Measurements from ENCODE around the gene FOXL2. TPM values are rescaled to one million over a fixed set of nuclear protein-coding genes. Genes with fewer than 3 reads are reported as not detected.
"Not testable (repeated sequence)": the region's sequence is repeated elsewhere in the genome, so short reads cannot be mapped to it uniquely, and the experiment has no call there.

FOXL2 gene
- total and polyA plus RNA-seq, 3 experiments from 2014 or later = not detected

GRCh38 chr3:138933981-138934691, 12.8 kb downstream of the FOXL2 start:
- Histone ChIP-seq H3K27ac (ENCODE audit: low read depth, low read length) (no peak overlapping the region), H3K27me3 (ENCODE audit: insufficient read depth, low read length, poor library complexity, severe bottlenecking) (peaks cover 39% of the 10 kb centered on the region), H3K4me3 (ENCODE audit: low read length) (no peak overlapping the region), H3K36me3 (ENCODE audit: insufficient read depth, low read length) (no peaks in the 10 kb centered on the region), H3K9me3 (ENCODE audit: low read length) (no peaks in the 10 kb centered on the region), H3K4me1 (ENCODE audit: insufficient read depth, low read length) (peaks cover 36% of the 10 kb centered on the region)
- Mint-ChIP-seq H3K9me3 (no peaks in the 10 kb centered on the region), H3K27ac (no peak overlapping the region), H3K27me3 (peaks cover 58 to 80% of the 10 kb centered on the region in 2 donors), H3K4me1 (peaks cover 30 to 37% (median 36%) of the 10 kb centered on the region in 3 donors), H3K36me3 (no peaks in the 10 kb centered on the region), H3K4me3 (no peak overlapping the region)
- no peak for DNase-seq
- ChIA-PET CTCF (interaction anchor here (0.9 to 7.0 kb wide), 7 partner anchors 10 to 396 kb away, joined by 3 to 89 read pairs (median 4); partner anchors contain the start of gene CEP70), POLR2A (no interaction called here)

- peaks cover 33% of the 10 kb centered on the region for H3K27me3 ChIP-seq (ENCODE audit: insufficient read depth, low read length, poor library complexity, severe bottlenecking)
- no peaks in the 10 kb centered on the region for H3K36me3 ChIP-seq (ENCODE audit: insufficient read depth, low read length)
- H3K4me1 ChIP-seq (ENCODE audit: insufficient read depth, low read length) = peaks cover 27% of the 10 kb centered on the region
- Mint-ChIP-seq H3K27ac (no peak overlapping the region), H3K4me1 (peaks cover 21 to 27% (median 26%) of the 10 kb centered on the region in 3 donors), H3K4me3 (no peak overlapping the region), H3K27me3 (peaks cover 48 to 73% of the 10 kb centered on the region in 2 donors), H3K36me3 (no peaks in the 10 kb centered on the region), H3K9me3 (no peaks in the 10 kb centered on the region)
- H3K4me3 ChIP-seq (ENCODE audit: low read length) = no peak overlapping the region
- ChIA-PET POLR2A (no interaction called here), CTCF (interaction anchor here (0.8 to 7.0 kb wide), 4 partner anchors 9 to 397 kb away, joined by 3 to 89 read pairs (median 33); no protein-coding TSS in a partner anchor)
- DNase-seq = no peak
- H3K9me3 ChIP-seq (ENCODE audit: low read length) = no peaks in the 10 kb centered on the region
- H3K27ac ChIP-seq (ENCODE audit: low read depth, low read length) = no peak overlapping the region
These were observed 13.8 kb downstream of the FOXL2 start for GRCh38 chr3:138933068-138933668.

GRCh38 chr3:138928727-138929372, 18.1 kb downstream of the FOXL2 start:
- no peak overlapping the region for H3K27ac ChIP-seq (ENCODE audit: low read depth, low read length)
- no peaks in the 10 kb centered on the region for H3K9me3 ChIP-seq (ENCODE audit: low read length)
- H3K27me3 Mint-ChIP-seq = peaks cover 13 to 41% of the 10 kb centered on the region in 2 donors
- no peak overlapping the region for H3K4me3 ChIP-seq (ENCODE audit: low read length)
- H3K27ac Mint-ChIP-seq = no peak overlapping the region
- no peaks in the 10 kb centered on the region for H3K4me1 Mint-ChIP-seq
- H3K9me3 Mint-ChIP-seq = no peaks in the 10 kb centered on the region
- no peak for DNase-seq
- no peaks in the 10 kb centered on the region for H3K36me3 ChIP-seq (ENCODE audit: insufficient read depth, low read length)
- H3K36me3 Mint-ChIP-seq = no peaks in the 10 kb centered on the region
- no peaks in the 10 kb centered on the region for H3K4me1 ChIP-seq (ENCODE audit: insufficient read depth, low read length)
- H3K27me3 ChIP-seq (ENCODE audit: insufficient read depth, low read length, poor library complexity, severe bottlenecking) = no peaks in the 10 kb centered on the region
- ChIA-PET CTCF (interaction anchor here (1.0 to 1.6 kb wide), 2 partner anchors 13 to 18 kb away, joined by 3 to 10 read pairs; no protein-coding TSS in a partner anchor), POLR2A (no interaction called here)
- no peak overlapping the region for H3K4me3 Mint-ChIP-seq

GRCh38 chr3:138923531-138923994, 23.4 kb downstream of the FOXL2 start:
- peaks cover 0 to 1% (median 0%) of the 10 kb centered on the region in 3 donors for H3K4me1 Mint-ChIP-seq
- Histone ChIP-seq H3K4me3 (ENCODE audit: low read length) (no peak overlapping the region), H3K36me3 (ENCODE audit: insufficient read depth, low read length) (no peaks in the 10 kb centered on the region), H3K27ac (ENCODE audit: low read depth, low read length) (no peak overlapping the region), H3K9me3 (ENCODE audit: low read length) (no peaks in the 10 kb centered on the region), H3K27me3 (ENCODE audit: insufficient read depth, low read length, poor library complexity, severe bottlenecking) (no peaks in the 10 kb centered on the region), H3K4me1 (ENCODE audit: insufficient read depth, low read length) (no peaks in the 10 kb centered on the region)
- peak; percentile 68 to 85 (median 76) for DNase-seq
- no peak overlapping the region for H3K27ac Mint-ChIP-seq
- ChIA-PET POLR2A (interaction anchor here (1.1 to 1.2 kb wide), 2 partner anchors 8 to 329 kb away, joined by 3 to 4 read pairs; partner anchors contain the start of gene CEP70), CTCF (interaction anchor here (0.7 to 14.6 kb wide), 24 partner anchors 8 to 515 kb away, joined by 3 to 285 read pairs (median 6); partner anchors contain the start of genes CEP70, FAIM and PIK3CB)
- no peaks in the 10 kb centered on the region for H3K36me3 Mint-ChIP-seq
- H3K9me3 Mint-ChIP-seq = no peaks in the 10 kb centered on the region
- H3K27me3 Mint-ChIP-seq = peaks cover 7 to 24% of the 10 kb centered on the region in 2 donors
- H3K4me3 Mint-ChIP-seq = no peak overlapping the region

- H3K27me3 ChIP-seq (ENCODE audit: insufficient read depth, low read length, poor library complexity, severe bottlenecking); DNase-seq; H3K4me3 Mint-ChIP-seq; H3K27ac ChIP-seq (ENCODE audit: low read depth, low read length); H3K9me3 Mint-ChIP-seq; H3K4me3 ChIP-seq (ENCODE audit: low read length); H3K36me3 ChIP-seq (ENCODE audit: insufficient read depth, low read length); H3K9me3 ChIP-seq (ENCODE audit: low read length); POLR2A ChIA-PET; H3K36me3 Mint-ChIP-seq; H3K4me1 Mint-ChIP-seq; H3K27ac Mint-ChIP-seq; H3K4me1 ChIP-seq (ENCODE audit: insufficient read depth, low read length): not testable (repeated sequence)
- CTCF ChIA-PET = interaction anchor here (0.9 to 14.6 kb wide), 10 partner anchors 9 to 506 kb away, joined by 3 to 285 read pairs (median 14); partner anchors contain the start of gene CEP70
- H3K27me3 Mint-ChIP-seq = peaks cover 12 to 24% of the 10 kb centered on the region in 2 donors
These were observed 24.5 kb downstream of the FOXL2 start for GRCh38 chr3:138922400-138922799.

GRCh38 chr3:138921316-138922292, 25.3 kb downstream of the FOXL2 start:
- ChIA-PET POLR2A (no interaction called here), CTCF (interaction anchor here (1.5 to 14.6 kb wide), 8 partner anchors 8 to 505 kb away, joined by 6 to 285 read pairs (median 62); partner anchors contain the start of gene CEP70)
- H3K27ac Mint-ChIP-seq = no peak overlapping the region
- no peak overlapping the region for H3K4me3 ChIP-seq (ENCODE audit: low read length)
- no peaks in the 10 kb centered on the region for H3K9me3 Mint-ChIP-seq
- peaks cover 12 to 24% of the 10 kb centered on the region in 2 donors for H3K27me3 Mint-ChIP-seq
- no peaks in the 10 kb centered on the region for H3K4me1 ChIP-seq (ENCODE audit: insufficient read depth, low read length)
- no peaks in the 10 kb centered on the region for H3K36me3 Mint-ChIP-seq
- H3K4me1 Mint-ChIP-seq = peaks cover 0 to 1% (median 0%) of the 10 kb centered on the region in 3 donors
- H3K4me3 Mint-ChIP-seq = no peak overlapping the region
- no peak overlapping the region for H3K27ac ChIP-seq (ENCODE audit: low read depth, low read length)
- H3K27me3 ChIP-seq (ENCODE audit: insufficient read depth, low read length, poor library complexity, severe bottlenecking) = no peaks in the 10 kb centered on the region
- H3K36me3 ChIP-seq (ENCODE audit: insufficient read depth, low read length) = no peaks in the 10 kb centered on the region
- H3K9me3 ChIP-seq (ENCODE audit: low read length) = no peaks in the 10 kb centered on the region
- DNase-seq = no peak

GRCh38 chr3:138919325-138919724, 27.6 kb downstream of the FOXL2 start:
- Mint-ChIP-seq H3K27ac (no peak overlapping the region), H3K27me3 (peaks cover 8 to 18% of the 10 kb centered on the region in 2 donors), H3K36me3 (no peaks in the 10 kb centered on the region), H3K4me1 (peaks cover 6 to 7% (median 6%) of the 10 kb centered on the region in 3 donors), H3K4me3 (no peak overlapping the region), H3K9me3 (no peaks in the 10 kb centered on the region)
- no peaks in the 10 kb centered on the region for H3K36me3 ChIP-seq (ENCODE audit: insufficient read depth, low read length)
- no peaks in the 10 kb centered on the region for H3K9me3 ChIP-seq (ENCODE audit: low read length)
- H3K27ac ChIP-seq (ENCODE audit: low read depth, low read length) = no peak overlapping the region
- H3K4me1 ChIP-seq (ENCODE audit: insufficient read depth, low read length) = peaks cover 5% of the 10 kb centered on the region
- no peaks in the 10 kb centered on the region for H3K27me3 ChIP-seq (ENCODE audit: insufficient read depth, low read length, poor library complexity, severe bottlenecking)
- no peak overlapping the region for H3K4me3 ChIP-seq (ENCODE audit: low read length)
- CTCF ChIA-PET = interaction anchor here (0.9 to 14.6 kb wide), 7 partner anchors 8 to 502 kb away, joined by 3 to 285 read pairs (median 6); partner anchors contain the start of gene CEP70
- no peak for DNase-seq
- POLR2A ChIA-PET = interaction anchor here (1.0 kb wide), 1 partner anchor 326 kb away, joined by 4 read pairs; no protein-coding TSS in a partner anchor
